Astrocyte (in vitro differentiated cells and primary cell): ENCODE measurements around the gene PDP2.

Experiments used
- CTCF ChIP-seq: IDR thresholded peaks from 2 replicates; pipeline ENCODE4 v1.5.1; 2011; ENCODE audit warnings: low read depth, mild to moderate bottlenecking, inconsistent platforms, low read length, moderate library complexity; ENCODE audit not compliant: insufficient read depth
- EZH2 ChIP-seq: IDR thresholded peaks from 2 replicates; pipeline ENCODE4 v1.6.1; 2012; ENCODE audit warnings: mild to moderate bottlenecking, low read length, inconsistent platforms; ENCODE audit not compliant: insufficient read depth

- TF ChIP-seq EZH2 (no peak), CTCF (no peak)
Measured at GRCh38 chr16:66920299-66920590, 39.9 kb downstream of the PDP2 start.
